GM21367 (cell line): ENCODE data around the gene AKAP8.
"Not testable (repeated sequence)": the region's sequence is repeated elsewhere in the genome, so short reads cannot be mapped to it uniquely, and the experiment has no call there.

Experiments
- ATAC-seq: cut with Tn5 transposase; IDR thresholded peaks from one replicate; pipeline ENCODE4 v1.9.1; 2021; ENCODE audit not compliant: unreplicated experiment

Gene AKAP8

GRCh38 chr19:15404097-15404779, 24.7 kb upstream of the AKAP8 start:
- no peak for ATAC-seq

GRCh38 chr19:15403151-15403531, 23.6 kb upstream of the AKAP8 start:
- no peak for ATAC-seq

- no peak for ATAC-seq
These were observed 23.0 kb upstream of the AKAP8 start for GRCh38 chr19:15402411-15403150.

GRCh38 chr19:15401397-15401710, 21.8 kb upstream of the AKAP8 start:
- ATAC-seq: no peak

- ATAC-seq: no peak
These were observed 21.2 kb upstream of the AKAP8 start for GRCh38 chr19:15400521-15401396.

- ATAC-seq: no peak
These were observed 20.0 kb upstream of the AKAP8 start for GRCh38 chr19:15399635-15400034.

- no peak for ATAC-seq
These were observed 19.6 kb upstream of the AKAP8 start for GRCh38 chr19:15399234-15399515.

GRCh38 chr19:15398501-15399233, 19.1 kb upstream of the AKAP8 start:
- ATAC-seq: no peak

GRCh38 chr19:15397782-15398181, 18.2 kb upstream of the AKAP8 start:
- ATAC-seq: no peak

- no peak for ATAC-seq
These were observed 17.6 kb upstream of the AKAP8 start for GRCh38 chr19:15397236-15397635.

GRCh38 chr19:15396436-15396835, 16.8 kb upstream of the AKAP8 start:
- ATAC-seq: no peak

GRCh38 chr19:15395251-15395650, 15.7 kb upstream of the AKAP8 start:
- not testable (repeated sequence) for ATAC-seq

- ATAC-seq: no peak
These were observed 14.8 kb upstream of the AKAP8 start for GRCh38 chr19:15394426-15394825.

GRCh38 chr19:15393963-15394362, 14.4 kb upstream of the AKAP8 start:
- no peak for ATAC-seq

- ATAC-seq: no peak
These were observed 11.2 kb upstream of the AKAP8 start for GRCh38 chr19:15390814-15391213.

- ATAC-seq: no peak
These were observed 2.3 kb upstream of the AKAP8 start for GRCh38 chr19:15381864-15382263.

GRCh38 chr19:15381429-15381828, 1.8 kb upstream of the AKAP8 start:
- no peak for ATAC-seq

- ATAC-seq: peak; percentile 47
These were observed 536 bp upstream of the AKAP8 start for GRCh38 chr19:15379999-15380647.

GRCh38 chr19:15378534-15379082, 979 bp downstream of the AKAP8 start:
- no peak for ATAC-seq

- no peak for ATAC-seq
These were observed 4.7 kb downstream of the AKAP8 start for GRCh38 chr19:15374796-15375440.
